CD4-positive, alpha-beta T cell (primary cell): ENCODE results near the gene RIC8A. TPM values are rescaled to one million over a fixed set of nuclear protein-coding genes. Genes with fewer than 3 reads are reported as not detected.

ENCODE experiments used
- ATAC-seq: fragments of 200-7000 bp; cut with Tn5 transposase; one replicate; pipeline ENCODE4 v1.10.0; 2022; ENCODE audit warnings: mild to moderate bottlenecking; ENCODE audit not compliant: poor library complexity
- CTCF ChIA-PET: fragments of 350-600 bp; sonication (Branson Sonifier 250); formaldehyde crosslinking; loops from one replicate; lab custom pipeline; 2021; ENCODE audit warnings: antibody characterized with exemption, inconsistent platforms; lab: Charles Lee
- POLR2A ChIA-PET: fragments of 350-600 bp; sonication (Branson Sonifier 250); formaldehyde crosslinking; loops from one replicate; lab custom pipeline; 2021; ENCODE audit warnings: antibody characterized with exemption, inconsistent platforms; lab: Charles Lee
- DNase-seq, 14 experiments: peaks; one replicate each; pipeline ENCODE4 v3.0.0-alpha.2; 2013 to 2020; ENCODE audit warnings: mixed read lengths in 2 of 14
- H3K27ac ChIP-seq, 2 donors: one replicate each; pipeline versions ENCODE4 v1.5.1 to v1.7.0; 2013; ENCODE audit warnings: low read length in 2 of 2, low read depth in 1 of 2, mild to moderate bottlenecking in 1 of 2
- H3K27me3 ChIP-seq, 2 experiments: 1 replicate in 1 of 2; 2 replicates in 1 of 2; pipeline versions ENCODE4 v1.6.1 to v1.7.0; 2013; ENCODE audit warnings: low read length in 2 of 2, control low read depth in 1 of 2, mild to moderate bottlenecking in 1 of 2, moderate library complexity in 1 of 2; ENCODE audit not compliant: insufficient read depth in 2 of 2, control insufficient read depth in 1 of 2
- H3K36me3 ChIP-seq: one replicate; pipeline ENCODE4 v1.6.1; 2013; ENCODE audit warnings: low read length, control low read depth; ENCODE audit not compliant: insufficient read depth
- H3K4me1 ChIP-seq: one replicate; pipeline ENCODE4 v1.6.1; 2013; ENCODE audit warnings: low read length, control low read depth; ENCODE audit not compliant: insufficient read depth
- H3K4me3 ChIP-seq: one replicate; pipeline ENCODE4 v1.5.1; 2013; ENCODE audit warnings: mild to moderate bottlenecking, low read length, moderate library complexity
- H3K9me3 ChIP-seq, 2 experiments: 1 replicate in 1 of 2; 2 replicates in 1 of 2; pipeline versions ENCODE4 v1.6.1 to v1.7.0; 2013; ENCODE audit warnings: low read length in 2 of 2, mild to moderate bottlenecking in 2 of 2, control low read depth in 1 of 2, moderate library complexity in 1 of 2; ENCODE audit not compliant: control insufficient read depth in 1 of 2, insufficient read depth in 1 of 2
- H3K27ac Mint-ChIP-seq: one replicate; pipeline ENCODE4 v1.8.0; 2020; ENCODE audit warnings: mixed read lengths
- H3K27me3 Mint-ChIP-seq: one replicate; pipeline ENCODE4 v1.8.0; 2021; ENCODE audit warnings: mixed read lengths
- H3K36me3 Mint-ChIP-seq: one replicate; pipeline ENCODE4 v1.8.0; 2021; ENCODE audit warnings: low read depth, mixed read lengths
- H3K4me1 Mint-ChIP-seq: one replicate; pipeline ENCODE4 v1.8.0; 2021; ENCODE audit warnings: low read depth, mixed read lengths
- H3K4me3 Mint-ChIP-seq: one replicate; pipeline ENCODE4 v1.8.0; 2020; ENCODE audit warnings: mild to moderate bottlenecking, mixed read lengths
- H3K9me3 Mint-ChIP-seq: one replicate; pipeline ENCODE4 v1.8.0; 2020; ENCODE audit warnings: mixed read lengths
- intact Hi-C, 2 experiments: fragments of 100-400 bp; cut with DNase I in 1 of 2; cut with micrococcal nuclease in 1 of 2; formaldehyde crosslinking; loops; one replicate each; pipeline versions ENCODE4 v1.15.1 to v1.9.0; 2023 to 2025; cut with DNase I, micrococcal nuclease
- total RNA-seq, 174 experiments: library from RNA in 2 of 174; stranded (reverse) in 2 of 174; gene quantifications; one replicate each; pipeline ENCODE4 v1.2.3 and lab custom pipeline; 2021 to 2026
- TF ChIP-seq, protein P1 (sequence below): fragments of 200-600 bp; IDR thresholded peaks from one replicate; pipeline ENCODE4 v1.8.0; 2022; ENCODE audit warnings: antibody characterized with exemption, mild to moderate bottlenecking

RIC8A gene
- total RNA-seq, 2 experiments from 2014 or later = 99.6 to 104 TPM

DNA sequence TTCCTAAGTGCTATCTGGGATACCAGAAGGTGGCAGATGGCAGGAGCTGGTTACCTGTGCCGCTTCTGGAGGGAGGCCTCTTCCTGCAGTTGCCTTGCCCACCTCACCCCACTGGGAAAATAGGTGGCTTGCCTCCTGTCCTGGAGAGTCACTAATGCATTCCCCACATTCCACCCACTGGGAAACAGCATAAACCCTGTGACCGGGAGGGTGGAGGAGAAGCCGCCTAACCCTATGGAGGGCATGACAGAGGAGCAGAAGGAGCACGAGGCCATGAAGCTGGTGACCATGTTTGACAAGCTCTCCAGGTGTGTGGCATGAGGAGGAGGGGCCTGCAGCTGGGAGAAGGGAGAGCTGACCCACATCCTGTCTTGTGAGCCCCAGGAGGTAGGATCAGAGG, 5.6 kb downstream of the RIC8A start:
- ChIA-PET POLR2A (no interaction called here), CTCF (no interaction called here)
- no peak overlapping the region for H3K4me3 Mint-ChIP-seq
- H3K27me3 Mint-ChIP-seq = no peaks in the 10 kb centered on the region
- no peak overlapping the region for H3K4me3 ChIP-seq
- H3K9me3 Mint-ChIP-seq = no peaks in the 10 kb centered on the region
- no peak overlapping the region for H3K27ac Mint-ChIP-seq
- ATAC-seq = no peak
- H3K36me3 Mint-ChIP-seq = peaks cover 81% of the 10 kb centered on the region
- intact Hi-C loops = loop anchor here in 1 of 2 experiments (10.0 kb wide), 1 partner anchor 1532 kb away; no protein-coding TSS in a partner anchor
- H3K27me3 ChIP-seq = no peaks in the 10 kb centered on the region
- no peaks in the 10 kb centered on the region for H3K9me3 ChIP-seq
- H3K36me3 ChIP-seq = peaks cover 73% of the 10 kb centered on the region
- H3K27ac ChIP-seq = no peak overlapping the region
- peaks cover 27% of the 10 kb centered on the region for H3K4me1 ChIP-seq
- TF ChIP-seq, protein P1, sequence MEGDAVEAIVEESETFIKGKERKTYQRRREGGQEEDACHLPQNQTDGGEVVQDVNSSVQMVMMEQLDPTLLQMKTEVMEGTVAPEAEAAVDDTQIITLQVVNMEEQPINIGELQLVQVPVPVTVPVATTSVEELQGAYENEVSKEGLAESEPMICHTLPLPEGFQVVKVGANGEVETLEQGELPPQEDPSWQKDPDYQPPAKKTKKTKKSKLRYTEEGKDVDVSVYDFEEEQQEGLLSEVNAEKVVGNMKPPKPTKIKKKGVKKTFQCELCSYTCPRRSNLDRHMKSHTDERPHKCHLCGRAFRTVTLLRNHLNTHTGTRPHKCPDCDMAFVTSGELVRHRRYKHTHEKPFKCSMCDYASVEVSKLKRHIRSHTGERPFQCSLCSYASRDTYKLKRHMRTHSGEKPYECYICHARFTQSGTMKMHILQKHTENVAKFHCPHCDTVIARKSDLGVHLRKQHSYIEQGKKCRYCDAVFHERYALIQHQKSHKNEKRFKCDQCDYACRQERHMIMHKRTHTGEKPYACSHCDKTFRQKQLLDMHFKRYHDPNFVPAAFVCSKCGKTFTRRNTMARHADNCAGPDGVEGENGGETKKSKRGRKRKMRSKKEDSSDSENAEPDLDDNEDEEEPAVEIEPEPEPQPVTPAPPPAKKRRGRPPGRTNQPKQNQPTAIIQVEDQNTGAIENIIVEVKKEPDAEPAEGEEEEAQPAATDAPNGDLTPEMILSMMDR = no peak
- peaks cover 14% of the 10 kb centered on the region for H3K4me1 Mint-ChIP-seq
- no peak for DNase-seq

DNA sequence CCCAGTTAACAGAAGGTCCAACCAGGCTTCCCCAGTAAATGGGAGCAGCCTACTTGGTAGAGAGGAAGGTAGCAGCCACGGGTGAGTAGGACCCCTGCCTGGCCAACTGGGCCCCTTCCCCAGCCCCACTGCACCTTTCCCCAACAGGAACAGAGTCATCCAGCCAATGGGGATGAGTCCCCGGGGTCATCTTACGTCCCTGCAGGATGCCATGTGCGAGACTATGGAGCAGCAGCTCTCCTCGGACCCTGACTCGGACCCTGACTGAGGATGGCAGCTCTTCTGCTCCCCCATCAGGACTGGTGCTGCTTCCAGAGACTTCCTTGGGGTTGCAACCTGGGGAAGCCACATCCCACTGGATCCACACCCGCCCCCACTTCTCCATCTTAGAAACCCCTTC, 6.6 kb downstream of the RIC8A start:
- Mint-ChIP-seq H3K4me1 (peaks cover 9% of the 10 kb centered on the region), H3K4me3 (no peak overlapping the region), H3K9me3 (no peaks in the 10 kb centered on the region), H3K27ac (no peak overlapping the region), H3K36me3 (peaks cover 76% of the 10 kb centered on the region), H3K27me3 (no peaks in the 10 kb centered on the region)
- intact Hi-C loops = loop anchor here in 1 of 2 experiments (10.0 kb wide), 1 partner anchor 1531 kb away; no protein-coding TSS in a partner anchor
- no peak for DNase-seq
- Histone ChIP-seq H3K27me3 (no peaks in the 10 kb centered on the region), H3K36me3 (peaks cover 73% of the 10 kb centered on the region), H3K9me3 (no peaks in the 10 kb centered on the region), H3K4me3 (no peak overlapping the region), H3K4me1 (peaks cover 21% of the 10 kb centered on the region), H3K27ac (no peak overlapping the region)
- no peak for ATAC-seq
- ChIA-PET CTCF (no interaction called here), POLR2A (no interaction called here)
- TF ChIP-seq, protein P1 = no peak

DNA sequence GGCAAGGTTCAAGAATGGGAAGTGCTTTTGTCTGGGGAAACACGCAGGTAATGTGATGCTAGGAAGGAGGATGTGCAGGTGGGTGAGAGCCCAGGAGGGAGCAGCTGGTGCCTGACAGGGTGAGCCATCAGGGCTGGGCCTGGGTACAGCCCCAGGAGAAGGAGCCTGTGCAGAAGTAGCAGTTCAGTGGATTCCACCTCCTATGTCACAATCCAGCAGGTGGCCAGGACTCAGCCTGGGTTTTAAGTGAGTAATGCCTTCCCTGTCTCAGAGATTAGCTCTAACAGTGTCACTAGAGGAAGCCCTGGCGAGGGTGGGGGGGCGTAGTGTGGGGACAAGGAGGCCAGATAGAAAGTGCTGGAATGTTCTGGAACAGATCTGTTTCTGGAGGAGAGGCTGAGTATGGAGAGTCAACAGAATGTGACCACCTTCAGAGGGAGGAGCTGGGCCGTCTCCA, 8.1 kb downstream of the RIC8A start:
- ChIA-PET CTCF (no interaction called here), POLR2A (interaction anchor here (0.6 to 2.1 kb wide), 3 partner anchors 9 to 593 kb away, joined by 3 to 20 read pairs (median 3); partner anchors contain the start of genes BET1L and RIC8A)
- H3K9me3 Mint-ChIP-seq = no peaks in the 10 kb centered on the region
- peaks cover 6% of the 10 kb centered on the region for H3K4me1 ChIP-seq
- H3K27ac Mint-ChIP-seq = no peak overlapping the region
- no peak overlapping the region for H3K4me3 ChIP-seq
- peaks cover 60% of the 10 kb centered on the region for H3K36me3 ChIP-seq
- no peak for DNase-seq
- intact Hi-C loops = loop anchor here in 1 of 2 experiments (10.0 kb wide), 1 partner anchor 1529 kb away; no protein-coding TSS in a partner anchor
- H3K4me1 Mint-ChIP-seq = no peaks in the 10 kb centered on the region
- no peaks in the 10 kb centered on the region for H3K9me3 ChIP-seq
- H3K4me3 Mint-ChIP-seq = no peak overlapping the region
- ATAC-seq = no peak
- peaks cover 70% of the 10 kb centered on the region for H3K36me3 Mint-ChIP-seq
- no peaks in the 10 kb centered on the region for H3K27me3 ChIP-seq
- H3K27me3 Mint-ChIP-seq = no peaks in the 10 kb centered on the region
- no peak overlapping the region for H3K27ac ChIP-seq
- TF ChIP-seq, protein P1 = no peak
